Endodermal cell (in vitro differentiated cells): Measurements from ENCODE around the gene CORO1C. TPM values are rescaled to one million over a fixed set of nuclear protein-coding genes. Genes with fewer than 3 reads are reported as not detected.

Experiments used
- DNase-seq: peaks from one replicate; pipeline ENCODE4 v3.0.0-alpha.2; 2017
- H3K27ac ChIP-seq: 2 replicates; pipeline ENCODE4 v1.5.1; 2013; ENCODE audit warnings: mild to moderate bottlenecking, low read depth, low read length, moderate library complexity
- H3K27me3 ChIP-seq: 2 replicates; pipeline ENCODE4 v1.6.1; 2013; ENCODE audit warnings: mild to moderate bottlenecking, low read length, moderate library complexity; ENCODE audit not compliant: insufficient read depth, control insufficient read depth, poor library complexity, severe bottlenecking
- H3K36me3 ChIP-seq: 2 replicates; pipeline ENCODE4 v1.7.0; 2013; ENCODE audit warnings: mild to moderate bottlenecking, low read length, moderate library complexity; ENCODE audit not compliant: control insufficient read depth, insufficient read depth
- H3K4me1 ChIP-seq: one replicate; pipeline ENCODE4 v1.7.0; 2013; ENCODE audit warnings: low read length; ENCODE audit not compliant: control insufficient read depth, insufficient read depth
- H3K4me3 ChIP-seq: 2 replicates; pipeline ENCODE4 v1.5.1; 2013; ENCODE audit warnings: mild to moderate bottlenecking, low read length, moderate library complexity
- H3K9ac ChIP-seq: 2 replicates; pipeline ENCODE4 v1.6.1; 2013; ENCODE audit warnings: mild to moderate bottlenecking, low read length, moderate library complexity; ENCODE audit not compliant: poor library complexity, severe bottlenecking; ENCODE audit errors: extremely low read depth
- H3K9me3 ChIP-seq: 2 replicates; pipeline ENCODE4 v1.6.1; 2013; ENCODE audit warnings: mild to moderate bottlenecking, low read length, moderate library complexity; ENCODE audit not compliant: control insufficient read depth
- H3K27ac Mint-ChIP-seq: 2 replicates; pipeline ENCODE4 v1.8.0; 2020; ENCODE audit warnings: mixed read lengths
- H3K27me3 Mint-ChIP-seq: 2 replicates; pipeline ENCODE4 v1.8.0; 2021; ENCODE audit warnings: mild to moderate bottlenecking, mixed read lengths; ENCODE audit not compliant: insufficient read depth
- H3K36me3 Mint-ChIP-seq: 2 replicates; pipeline ENCODE4 v1.8.0; 2020; ENCODE audit warnings: low read depth, mixed read lengths
- H3K4me1 Mint-ChIP-seq: 2 replicates; pipeline ENCODE4 v1.8.0; 2020; ENCODE audit warnings: mixed read lengths
- H3K4me3 Mint-ChIP-seq: 2 replicates; pipeline ENCODE4 v1.8.0; 2020; ENCODE audit warnings: mild to moderate bottlenecking, moderate library complexity, mixed read lengths
- H3K9me3 Mint-ChIP-seq: 2 replicates; pipeline ENCODE4 v1.8.0; 2020; ENCODE audit warnings: mild to moderate bottlenecking, mixed read lengths
- CTCF ChIP-seq: fragments of 200-600 bp; sonication (generic); conservative IDR thresholded peaks from 2 replicates; pipeline ENCODE4 v1.5.0; 2021; ENCODE audit warnings: antibody characterized with exemption, mild to moderate bottlenecking
- WGBS, 2 experiments: methylation state at CpG; one replicate each; pipeline versions ENCODE4 v1.1.5 to v1.1.7; 2013; ENCODE audit warnings: missing lambda C conversion rate in 2 of 2, mixed read lengths in 1 of 2; ENCODE audit not compliant: insufficient coverage in 1 of 2, insufficient read length in 1 of 2; 5-methylcytosine and 5-hydroxymethylcytosine counted together
- total RNA-seq, 2 donors: library from RNA; stranded (reverse); fragmentation: NEBNext Ultra II Directional in 1 of 2; extraction: Animal tissue kit (Norgen Biotek cat#: 25700) in 1 of 2; gene quantifications; 2 replicates in 1 of 2; 3 replicates in 1 of 2; pipeline ENCODE4 v1.2.1, GENCODE V29; 2021

Gene CORO1C
- total RNA-seq, 2 donors from 2014 or later, result 122 to 125 TPM

DNA sequence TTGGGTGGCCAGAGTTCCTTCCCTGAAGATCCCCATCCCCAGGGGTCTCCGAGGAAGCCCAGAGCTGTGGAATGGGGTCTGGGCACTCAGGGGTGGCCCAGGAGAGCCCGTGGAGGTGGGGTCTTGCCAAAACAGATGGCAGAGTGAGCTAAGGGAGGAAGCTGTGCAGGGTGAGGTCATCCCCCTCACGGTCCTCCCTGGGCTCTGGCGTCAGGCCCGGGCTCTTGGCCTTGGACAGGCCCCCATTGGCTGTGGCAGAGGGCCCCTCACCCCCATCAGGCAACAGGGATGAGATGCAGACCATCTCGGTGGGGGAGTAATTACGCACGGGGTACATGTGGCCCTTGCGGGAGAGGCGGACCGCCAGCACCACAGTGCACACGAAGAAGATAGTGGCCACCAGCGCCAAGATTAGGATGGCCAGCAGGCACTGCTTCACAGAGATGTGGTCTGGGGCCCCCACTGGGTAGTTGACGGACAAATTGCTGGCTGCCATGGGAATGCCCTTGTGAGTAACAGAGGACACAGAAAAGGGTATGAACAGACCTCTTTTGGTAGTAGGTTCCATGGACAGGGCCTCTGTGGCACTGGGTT is 108.3 kb downstream of the CORO1C start:
- Histone ChIP-seq H3K4me1 (no peaks in the 10 kb centered on the region), H3K36me3 (no peaks in the 10 kb centered on the region), H3K9ac (no peak overlapping the region), H3K27me3 (no peaks in the 10 kb centered on the region), H3K27ac (no peak overlapping the region), H3K4me3 (no peak overlapping the region), H3K9me3 (no peaks in the 10 kb centered on the region)
- Mint-ChIP-seq H3K4me3 (no peak overlapping the region), H3K36me3 (no peaks in the 10 kb centered on the region), H3K9me3 (peaks cover 2% of the 10 kb centered on the region), H3K27ac (no peak overlapping the region), H3K4me1 (no peaks in the 10 kb centered on the region), H3K27me3 (no peaks in the 10 kb centered on the region)
- no peak for TF ChIP-seq CTCF
- WGBS, 2 experiments, result 93 to 95% methylated on average over 11 to 14 of the region's 14 CpGs
- DNase-seq, result no peak

DNA sequence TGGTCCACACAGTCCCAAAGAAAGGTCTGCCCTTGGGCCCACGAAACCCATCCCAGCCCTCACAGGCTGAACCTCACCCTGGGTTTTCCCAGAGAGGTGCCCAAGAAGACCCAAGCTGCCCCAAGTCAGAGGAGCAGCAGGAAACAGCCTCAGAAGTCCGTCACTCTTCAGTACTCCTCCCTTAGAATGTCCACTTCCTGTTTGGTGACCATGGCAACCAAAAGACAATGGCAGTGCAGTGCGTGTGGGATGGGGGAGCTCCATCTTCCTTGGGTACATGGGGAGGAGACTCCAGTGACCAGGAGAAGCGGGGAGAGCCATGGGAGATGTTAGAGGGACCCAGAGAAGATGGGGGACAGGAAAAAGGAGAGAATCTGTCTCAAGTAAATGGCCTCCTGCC is 108.9 kb downstream of the CORO1C start:
- Mint-ChIP-seq H3K9me3 (peaks cover 2% of the 10 kb centered on the region), H3K4me1 (no peaks in the 10 kb centered on the region), H3K27me3 (no peaks in the 10 kb centered on the region), H3K27ac (peak overlapping the region; percentile 8), H3K36me3 (no peaks in the 10 kb centered on the region), H3K4me3 (no peak overlapping the region)
- TF ChIP-seq CTCF, result no peak
- H3K27me3 ChIP-seq, result no peaks in the 10 kb centered on the region
- no peak overlapping the region for H3K4me3 ChIP-seq
- peak; percentile 80 for DNase-seq
- no peaks in the 10 kb centered on the region for H3K36me3 ChIP-seq
- H3K9me3 ChIP-seq, result no peaks in the 10 kb centered on the region
- no peak overlapping the region for H3K9ac ChIP-seq
- WGBS, 2 experiments, result 63 to 76% methylated on average over 4 of the region's 4 CpGs
- no peaks in the 10 kb centered on the region for H3K4me1 ChIP-seq
- no peak overlapping the region for H3K27ac ChIP-seq

DNA sequence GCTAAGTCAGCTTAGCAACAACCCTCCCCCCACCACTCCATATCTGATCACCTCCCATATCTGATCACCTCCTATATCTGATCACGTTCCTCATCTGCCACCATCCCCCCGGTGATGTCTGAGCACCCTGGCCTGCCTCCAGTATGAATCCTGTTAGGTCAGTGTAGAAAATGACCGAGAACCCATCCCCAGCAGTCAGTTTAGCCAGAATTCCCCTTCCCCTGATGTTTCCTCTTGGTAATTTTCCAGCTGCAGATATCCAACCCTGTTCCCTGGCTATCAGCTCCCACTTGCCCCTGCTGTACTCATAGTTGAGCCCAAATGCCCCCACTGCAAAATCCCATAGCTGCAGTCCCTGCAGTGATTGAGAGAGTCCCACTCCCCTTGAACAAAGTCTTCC is 110.2 kb downstream of the CORO1C start:
- H3K9ac ChIP-seq, result no peak overlapping the region
- Mint-ChIP-seq H3K36me3 (no peaks in the 10 kb centered on the region), H3K27me3 (peaks cover 1% of the 10 kb centered on the region), H3K27ac (no peak overlapping the region), H3K4me1 (no peaks in the 10 kb centered on the region), H3K9me3 (peaks cover 6% of the 10 kb centered on the region), H3K4me3 (no peak overlapping the region)
- no peaks in the 10 kb centered on the region for H3K9me3 ChIP-seq
- no peak for TF ChIP-seq CTCF
- WGBS, 2 experiments, result 99 to 100% methylated on average over 1 to 3 of the region's 3 CpGs
- no peak overlapping the region for H3K4me3 ChIP-seq
- DNase-seq, result no peak
- no peak overlapping the region for H3K27ac ChIP-seq
- H3K27me3 ChIP-seq, result no peaks in the 10 kb centered on the region
- H3K4me1 ChIP-seq, result no peaks in the 10 kb centered on the region
- no peaks in the 10 kb centered on the region for H3K36me3 ChIP-seq
